ENCODE data around the gene GHR. TPM values are rescaled to one million over a fixed set of nuclear protein-coding genes. Genes with fewer than 3 reads are reported as not detected.
A peak's percentile ranks its signal among the peaks of the same experiment; 100 is the strongest.

GHR gene
- total and polyA plus RNA-seq, 12 donors = 4.1 to 15.1 (median 11.5) TPM

DNA sequence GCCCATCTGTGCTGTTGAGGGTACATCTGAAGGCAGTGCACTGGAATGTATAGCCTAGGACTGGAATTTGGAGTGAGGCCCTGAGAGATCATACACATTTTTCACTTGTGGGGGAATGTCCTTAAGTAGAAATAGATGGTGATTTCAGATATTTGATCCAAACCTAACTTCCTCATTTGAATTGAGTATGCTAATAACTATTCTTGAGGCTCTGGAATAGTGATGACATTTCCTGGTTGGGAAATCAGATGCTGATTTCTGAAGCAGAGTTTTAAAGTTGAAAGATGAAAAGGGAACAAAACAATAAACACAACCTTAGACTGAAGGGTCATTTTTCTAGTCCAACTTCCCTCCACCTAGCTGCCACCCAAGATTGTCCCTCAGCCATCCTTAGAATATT lies 170.4 kb downstream of the GHR start:
- TF ChIP-seq, protein P1, sequence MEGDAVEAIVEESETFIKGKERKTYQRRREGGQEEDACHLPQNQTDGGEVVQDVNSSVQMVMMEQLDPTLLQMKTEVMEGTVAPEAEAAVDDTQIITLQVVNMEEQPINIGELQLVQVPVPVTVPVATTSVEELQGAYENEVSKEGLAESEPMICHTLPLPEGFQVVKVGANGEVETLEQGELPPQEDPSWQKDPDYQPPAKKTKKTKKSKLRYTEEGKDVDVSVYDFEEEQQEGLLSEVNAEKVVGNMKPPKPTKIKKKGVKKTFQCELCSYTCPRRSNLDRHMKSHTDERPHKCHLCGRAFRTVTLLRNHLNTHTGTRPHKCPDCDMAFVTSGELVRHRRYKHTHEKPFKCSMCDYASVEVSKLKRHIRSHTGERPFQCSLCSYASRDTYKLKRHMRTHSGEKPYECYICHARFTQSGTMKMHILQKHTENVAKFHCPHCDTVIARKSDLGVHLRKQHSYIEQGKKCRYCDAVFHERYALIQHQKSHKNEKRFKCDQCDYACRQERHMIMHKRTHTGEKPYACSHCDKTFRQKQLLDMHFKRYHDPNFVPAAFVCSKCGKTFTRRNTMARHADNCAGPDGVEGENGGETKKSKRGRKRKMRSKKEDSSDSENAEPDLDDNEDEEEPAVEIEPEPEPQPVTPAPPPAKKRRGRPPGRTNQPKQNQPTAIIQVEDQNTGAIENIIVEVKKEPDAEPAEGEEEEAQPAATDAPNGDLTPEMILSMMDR (IDR thresholded peaks at IDR 0.05) = no peak
- H3K4me1 ChIP-seq = peaks cover 0 to 67% (median 27%) of the 10 kb centered on the region in 9 donors
- intact Hi-C loops (cut with DNase I) = loop anchor here in 1 of 10 donors (10.0 kb wide), 1 partner anchor 291 kb away; no protein-coding TSS in a partner anchor

DNA sequence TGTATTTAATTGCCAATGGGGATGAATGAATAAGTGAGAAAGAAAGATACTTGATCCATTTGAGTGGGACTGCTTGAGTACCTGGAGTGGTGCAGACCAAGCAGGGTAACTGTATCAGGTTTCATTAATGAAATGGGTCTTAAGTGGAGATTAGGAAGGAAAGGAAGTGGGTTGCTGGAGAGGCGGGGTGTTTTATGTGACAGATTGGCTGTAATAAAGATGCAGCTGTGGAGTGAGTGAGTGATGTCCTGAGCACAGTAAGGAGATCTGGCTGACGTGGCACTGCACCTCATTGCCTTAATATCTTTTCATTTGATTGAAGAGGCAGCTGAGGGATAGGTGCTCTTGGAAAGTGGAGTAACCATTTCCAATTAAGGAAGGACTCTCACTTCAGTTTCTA lies 172.4 kb downstream of the GHR start:
- ATAC-seq = no peak
- no peak overlapping the region for H3K27ac ChIP-seq
- TF ChIP-seq, protein P1 (IDR thresholded peaks at IDR 0.05) = no peak
- no peaks in the 10 kb centered on the region for H3K27me3 ChIP-seq
- H3K4me1 ChIP-seq = peaks cover 0 to 62% (median 24%) of the 10 kb centered on the region in 9 donors
- no peak for DNase-seq
- H3K36me3 ChIP-seq = no peaks in the 10 kb centered on the region
- intact Hi-C loops (cut with DNase I) = loop anchor here in 2 of 10 donors (5.0 to 10.0 kb wide), 2 partner anchors 37 to 289 kb away; no protein-coding TSS in a partner anchor
- 78 to 89% methylated on average over 2 of the region's 2 CpGs for WGBS, 2 donors
- peaks cover 0 to 7% (median 0%) of the 10 kb centered on the region in 11 donors for H3K9me3 ChIP-seq
- no peak overlapping the region for H3K4me3 ChIP-seq

More for the DNA sequence above, 170.4 kb downstream of the GHR start:
- Histone ChIP-seq H3K9me3 (peaks cover 0 to 7% (median 0%) of the 10 kb centered on the region in 11 donors), H3K4me3 (no peak overlapping the region), H3K27me3 (no peaks in the 10 kb centered on the region), H3K36me3 (no peaks in the 10 kb centered on the region), H3K27ac (no peak overlapping the region)
- ATAC-seq (no peak), DNase-seq (no peak)

DNA sequence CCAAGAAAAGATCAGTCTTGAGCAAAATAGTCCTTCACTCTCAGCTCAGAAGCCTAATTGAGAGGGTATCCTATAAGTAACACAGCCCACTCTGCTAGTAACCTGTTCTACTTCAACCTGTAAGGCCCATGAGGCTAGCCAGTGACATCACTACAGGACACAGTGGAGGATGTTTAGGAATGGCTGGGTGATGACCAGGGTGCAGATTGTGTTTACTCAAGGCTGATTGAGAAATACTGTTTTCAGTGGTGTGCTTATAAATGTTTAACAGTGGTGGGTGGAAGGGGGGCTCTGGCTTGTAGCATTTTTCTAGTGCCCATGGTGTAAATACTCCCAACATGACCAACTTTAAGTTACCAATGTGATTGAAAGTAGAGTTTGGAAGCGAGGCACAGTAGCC lies 173.6 kb downstream of the GHR start:
- TF ChIP-seq, protein P1 (IDR thresholded peaks at IDR 0.05) = no peak
- no peak for DNase-seq
- WGBS, 2 donors = 95 to 97% methylated on average over 1 of the region's 1 CpG
- Histone ChIP-seq H3K27ac (no peak overlapping the region), H3K4me1 (peaks cover 0 to 50% (median 12%) of the 10 kb centered on the region in 9 donors), H3K4me3 (no peak overlapping the region), H3K36me3 (no peaks in the 10 kb centered on the region), H3K27me3 (no peaks in the 10 kb centered on the region), H3K9me3 (peaks cover 0 to 7% (median 0%) of the 10 kb centered on the region in 11 donors)
- peak in 1 of 8 donors; percentile 22 for ATAC-seq
- intact Hi-C loops (cut with DNase I) = loop anchor here in 2 of 10 donors (5.0 to 10.0 kb wide), 2 partner anchors 35 to 288 kb away; no protein-coding TSS in a partner anchor

DNA sequence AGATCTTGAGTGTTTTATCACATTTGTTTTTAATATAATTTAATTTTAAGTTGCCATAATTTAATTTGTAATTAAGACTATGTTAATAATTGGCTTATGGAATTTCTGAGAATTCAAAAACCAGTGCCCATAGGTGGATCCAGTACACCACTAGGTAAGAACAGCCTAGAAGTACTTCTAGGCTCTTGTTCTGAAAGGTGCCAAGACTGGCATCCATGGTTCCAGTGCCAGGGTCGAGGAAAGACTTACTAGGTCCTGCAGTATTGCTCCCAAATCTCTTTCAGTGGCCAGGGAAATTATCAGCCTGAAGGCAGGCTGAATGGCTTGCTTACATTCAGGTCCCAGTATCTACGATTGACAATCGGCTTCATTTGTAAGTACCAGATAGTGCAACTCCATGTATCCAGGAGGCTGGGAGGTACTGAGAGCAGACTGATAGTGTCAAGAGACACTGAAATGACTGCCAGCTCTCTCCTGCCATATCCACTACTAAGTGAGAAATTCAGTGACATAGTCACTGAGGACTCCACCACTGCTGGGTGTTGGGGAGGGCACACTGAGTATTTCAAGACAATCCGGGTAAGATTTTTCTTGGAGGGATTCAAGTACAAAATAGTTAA lies 174.2 kb downstream of the GHR start:
- Histone ChIP-seq H3K27ac (peak overlapping the region in 2 of 10 donors; percentile 19 to 51), H3K27me3 (no peaks in the 10 kb centered on the region), H3K9me3 (peaks cover 0 to 4% (median 0%) of the 10 kb centered on the region in 11 donors), H3K4me1 (peaks cover 0 to 50% (median 10%) of the 10 kb centered on the region in 9 donors), H3K36me3 (no peaks in the 10 kb centered on the region), H3K4me3 (no peak overlapping the region)
- TF ChIP-seq, protein P1 (IDR thresholded peaks at IDR 0.05) = no peak
- ATAC-seq = peak; percentile 87 to 98 (median 94)
- intact Hi-C loops (cut with DNase I) = loop anchor here in 2 of 10 donors (5.0 to 10.0 kb wide), 2 partner anchors 35 to 287 kb away; no protein-coding TSS in a partner anchor
- peak in 1 of 2 donors; percentile 41 for DNase-seq
- 48 to 64% methylated on average over 4 of the region's 4 CpGs for WGBS, 2 donors

Measured in heart right ventricle (tissue), 16 donors.